ENCODE results near the gene CBX8. TPM values are rescaled to one million over a fixed set of nuclear protein-coding genes. Genes with fewer than 3 reads are reported as not detected.

CBX8 gene
- total RNA-seq, 4 donors from 2014 or later, result 0.84 to 4.2 (median 0.87) TPM; not detected in 1

DNA sequence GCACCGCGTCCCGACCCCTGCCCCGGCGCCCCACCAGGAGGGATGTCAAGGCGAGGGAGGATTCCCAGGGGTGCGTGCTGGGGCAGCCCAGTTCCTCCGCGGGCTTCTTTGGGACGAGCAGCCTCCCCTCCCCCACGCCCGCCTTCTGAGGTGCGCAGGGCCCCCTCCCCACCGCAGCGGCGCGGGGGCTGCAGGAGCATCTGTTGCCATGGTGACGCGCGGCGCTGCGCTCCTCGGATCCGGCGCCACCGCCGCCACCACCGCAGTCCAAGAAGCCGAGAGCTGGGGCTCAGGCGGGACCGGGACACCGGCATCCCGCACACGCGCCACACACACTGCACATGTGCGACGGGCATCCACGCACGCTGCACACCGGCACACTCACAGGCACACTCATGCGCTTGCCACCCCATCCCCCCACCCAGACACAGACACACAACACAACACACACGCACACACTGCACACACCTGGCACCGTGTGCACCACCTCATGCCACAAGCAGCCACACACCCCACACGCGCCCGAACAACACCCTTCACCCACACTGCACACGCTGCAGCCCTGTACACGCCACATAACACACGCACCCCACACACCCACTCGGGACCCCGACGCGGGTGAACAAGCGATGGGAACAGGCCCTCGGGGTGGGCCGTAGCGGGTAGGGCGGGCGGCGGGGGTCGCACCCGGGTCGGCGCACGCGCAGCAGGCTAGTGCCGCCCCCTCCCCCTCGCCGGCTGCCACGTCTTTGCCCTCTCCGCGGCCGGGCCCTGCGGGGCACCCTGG, 49.2 kb downstream of the CBX8 start:
- peaks cover 2 to 80% of the 10 kb centered on the region in 2 donors for H3K27me3 ChIP-seq
- WGBS, 2 donors, result 4 to 5% methylated on average over 7 to 37 of the region's 74 CpGs
- no peak overlapping the region for H3K4me3 ChIP-seq
- peaks cover 0 to 25% (median 0%) of the 10 kb centered on the region in 4 donors for H3K4me1 ChIP-seq
- TF ChIP-seq POLR2A (IDR thresholded peaks at IDR 0.05) (no peak), EP300 (IDR thresholded peaks at IDR 0.05) (no peak)
- TF ChIP-seq, protein P1, sequence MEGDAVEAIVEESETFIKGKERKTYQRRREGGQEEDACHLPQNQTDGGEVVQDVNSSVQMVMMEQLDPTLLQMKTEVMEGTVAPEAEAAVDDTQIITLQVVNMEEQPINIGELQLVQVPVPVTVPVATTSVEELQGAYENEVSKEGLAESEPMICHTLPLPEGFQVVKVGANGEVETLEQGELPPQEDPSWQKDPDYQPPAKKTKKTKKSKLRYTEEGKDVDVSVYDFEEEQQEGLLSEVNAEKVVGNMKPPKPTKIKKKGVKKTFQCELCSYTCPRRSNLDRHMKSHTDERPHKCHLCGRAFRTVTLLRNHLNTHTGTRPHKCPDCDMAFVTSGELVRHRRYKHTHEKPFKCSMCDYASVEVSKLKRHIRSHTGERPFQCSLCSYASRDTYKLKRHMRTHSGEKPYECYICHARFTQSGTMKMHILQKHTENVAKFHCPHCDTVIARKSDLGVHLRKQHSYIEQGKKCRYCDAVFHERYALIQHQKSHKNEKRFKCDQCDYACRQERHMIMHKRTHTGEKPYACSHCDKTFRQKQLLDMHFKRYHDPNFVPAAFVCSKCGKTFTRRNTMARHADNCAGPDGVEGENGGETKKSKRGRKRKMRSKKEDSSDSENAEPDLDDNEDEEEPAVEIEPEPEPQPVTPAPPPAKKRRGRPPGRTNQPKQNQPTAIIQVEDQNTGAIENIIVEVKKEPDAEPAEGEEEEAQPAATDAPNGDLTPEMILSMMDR (IDR thresholded peaks at IDR 0.05), result no peak
- H3K36me3 ChIP-seq, result no peaks in the 10 kb centered on the region
- DNase-seq (ENCODE audit: low spot score in 2 of 2), result no peak
- H3K9me3 ChIP-seq, result no peaks in the 10 kb centered on the region
- no peak overlapping the region for H3K27ac ChIP-seq

DNA sequence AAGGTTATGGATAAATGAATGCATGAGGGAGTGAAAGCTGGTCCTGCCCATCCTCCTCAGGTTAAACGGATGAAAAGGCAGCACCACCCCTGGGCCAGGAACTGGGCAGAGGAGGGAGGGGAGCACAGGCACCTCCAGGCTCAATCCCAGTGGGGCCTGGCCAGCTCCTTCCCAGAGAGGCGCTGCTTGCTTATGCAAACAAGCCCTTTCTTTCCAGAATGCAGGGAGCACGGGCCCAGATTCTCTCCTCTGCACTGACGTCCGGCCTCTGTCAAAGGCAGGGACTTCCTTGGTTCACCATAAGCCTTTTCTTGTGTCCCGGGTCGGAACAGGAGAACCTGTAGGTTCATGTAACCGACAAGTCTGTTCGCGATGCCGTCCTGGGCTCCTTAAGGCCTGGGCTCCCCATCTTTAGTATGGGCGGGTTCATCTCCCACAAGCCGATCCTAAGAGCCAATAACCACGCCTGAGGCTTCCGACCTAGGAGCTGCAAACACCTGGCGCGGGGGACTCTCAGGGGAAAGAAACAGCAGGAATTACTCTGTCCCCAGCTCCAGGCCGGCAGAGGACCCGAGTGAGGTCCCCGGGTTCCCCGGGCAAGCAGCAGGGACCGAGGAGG, 49.9 kb downstream of the CBX8 start:
- Histone ChIP-seq H3K4me3 (no peak overlapping the region), H3K27ac (no peak overlapping the region), H3K36me3 (no peaks in the 10 kb centered on the region), H3K4me1 (peaks cover 0 to 30% (median 3%) of the 10 kb centered on the region in 4 donors), H3K9me3 (no peaks in the 10 kb centered on the region), H3K27me3 (peaks cover 2 to 79% of the 10 kb centered on the region in 2 donors)
- TF ChIP-seq POLR2A (IDR thresholded peaks at IDR 0.05), result no peak
- TF ChIP-seq EP300 (IDR thresholded peaks at IDR 0.05), result no peak
- TF ChIP-seq, protein P1 (IDR thresholded peaks at IDR 0.05), result no peak
- WGBS, 2 donors, result 17 to 27% methylated on average over 15 to 21 of the region's 22 CpGs
- DNase-seq (ENCODE audit: low spot score in 2 of 2), result no peak

DNA sequence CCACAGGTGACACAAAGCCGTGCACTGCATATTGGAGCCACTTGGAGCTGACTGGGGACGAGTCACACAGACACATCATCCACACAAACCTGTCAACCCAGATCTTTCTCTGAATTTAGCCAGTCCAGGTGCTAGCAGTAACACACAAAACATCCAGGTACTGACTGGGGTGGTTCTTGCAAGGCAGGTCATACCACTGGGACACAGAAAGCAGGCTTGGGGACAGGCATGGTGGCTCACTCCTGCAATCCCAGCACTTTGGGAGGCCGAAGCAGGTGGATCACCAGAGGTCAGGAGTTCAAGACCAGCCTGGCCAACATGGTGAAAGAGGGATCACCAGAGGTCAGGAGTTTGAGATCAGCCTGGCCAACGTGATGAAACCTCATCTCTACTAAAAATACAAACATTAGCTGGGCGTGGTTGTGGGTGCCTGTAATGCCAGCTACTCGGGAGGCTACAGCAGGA, 51.2 kb downstream of the CBX8 start:
- 45 to 56% methylated on average over 6 of the region's 6 CpGs for WGBS, 2 donors
- no peak for DNase-seq (ENCODE audit: low spot score in 2 of 2)
- H3K36me3 ChIP-seq, result no peaks in the 10 kb centered on the region
- peaks cover 2 to 79% of the 10 kb centered on the region in 2 donors for H3K27me3 ChIP-seq
- TF ChIP-seq EP300 (IDR thresholded peaks at IDR 0.05) (no peak), POLR2A (IDR thresholded peaks at IDR 0.05) (no peak)
- TF ChIP-seq, protein P1 (IDR thresholded peaks at IDR 0.05), result no peak
- H3K27ac ChIP-seq, result no peak overlapping the region
- H3K9me3 ChIP-seq, result no peaks in the 10 kb centered on the region
- no peak overlapping the region for H3K4me3 ChIP-seq
- peaks cover 0 to 36% (median 7%) of the 10 kb centered on the region in 4 donors for H3K4me1 ChIP-seq

GRCh38 chr17:79743614-79744013, 53.3 kb downstream of the CBX8 start:
- Histone ChIP-seq H3K36me3 (no peaks in the 10 kb centered on the region), H3K27me3 (peaks cover 2 to 76% of the 10 kb centered on the region in 2 donors)
- no peak for TF ChIP-seq EP300 (IDR thresholded peaks at IDR 0.05)
- TF ChIP-seq, protein P1 (IDR thresholded peaks at IDR 0.05), result no peak
- no peak for TF ChIP-seq POLR2A (IDR thresholded peaks at IDR 0.05)

GRCh38 chr17:79742951-79743476, 53.9 kb downstream of the CBX8 start:
- no peaks in the 10 kb centered on the region for H3K36me3 ChIP-seq
- DNase-seq (ENCODE audit: low spot score in 2 of 2), result no peak
- WGBS, 2 donors, result 81 to 84% methylated on average over 7 of the region's 7 CpGs
- no peaks in the 10 kb centered on the region for H3K9me3 ChIP-seq
- peaks cover 0 to 72% of the 10 kb centered on the region in 2 donors for H3K27me3 ChIP-seq
- no peak overlapping the region for H3K4me3 ChIP-seq
- peaks cover 0 to 30% (median 7%) of the 10 kb centered on the region in 4 donors for H3K4me1 ChIP-seq
- TF ChIP-seq, protein P1 (IDR thresholded peaks at IDR 0.05), result no peak
- TF ChIP-seq POLR2A (IDR thresholded peaks at IDR 0.05), result no peak
- no peak for TF ChIP-seq EP300 (IDR thresholded peaks at IDR 0.05)
- no peak overlapping the region for H3K27ac ChIP-seq

More at GRCh38 chr17:79743614-79744013, 53.3 kb downstream of the CBX8 start:
- H3K27ac ChIP-seq, result no peak overlapping the region
- H3K9me3 ChIP-seq, result no peaks in the 10 kb centered on the region
- no peak overlapping the region for H3K4me3 ChIP-seq
- H3K4me1 ChIP-seq, result peaks cover 0 to 36% (median 7%) of the 10 kb centered on the region in 4 donors
- WGBS, 2 donors, result 93 to 97% methylated on average over 5 of the region's 5 CpGs
- DNase-seq (ENCODE audit: low spot score in 2 of 2), result no peak
